ENCODE data around the gene HLF. TPM values are rescaled to one million over a fixed set of nuclear protein-coding genes. Genes with fewer than 3 reads are reported as not detected.

Gene HLF
- total and polyA plus RNA-seq, 10 of the 15 experiments (the other 5 are each of a cell fraction or from before 2014, with no cell fraction given), result 0.01 to 0.33 (median 0.20) TPM; not detected in 3

DNA sequence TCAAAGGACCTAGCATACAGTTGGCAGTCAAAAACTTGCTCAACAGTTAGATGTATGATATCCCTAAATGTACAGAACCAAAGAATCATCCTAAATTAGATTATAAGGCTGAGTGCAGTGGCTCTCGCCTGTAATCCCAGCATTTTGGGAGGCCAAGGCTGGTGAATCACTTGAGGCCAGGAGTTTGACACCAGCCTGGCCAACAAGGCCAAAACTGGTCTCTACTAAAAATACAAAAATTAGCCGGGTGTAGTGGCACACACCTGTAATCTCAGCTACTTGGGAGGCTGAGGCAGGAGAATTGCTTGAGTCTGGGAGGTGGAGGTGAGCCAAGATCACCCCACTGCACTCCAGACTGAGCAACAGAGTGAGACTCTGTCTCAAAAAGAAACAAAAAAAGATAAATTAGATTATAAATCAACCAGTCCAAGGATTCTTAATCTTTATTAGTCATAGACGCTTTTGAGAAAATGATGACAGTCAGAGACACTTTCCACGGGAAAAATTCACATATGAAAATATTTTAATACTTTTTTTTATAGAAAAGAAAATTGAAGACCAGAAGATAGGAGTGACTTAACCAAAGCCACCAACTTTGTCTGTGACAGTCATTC is 79.2 kb downstream of the HLF start:
- ChIA-PET SMC1A (ENCODE audit: uncharacterized antibody, unreplicated experiment) (interaction anchor here (0.8 to 1.9 kb wide), 3 partner anchors 10 to 350 kb away, joined by 3 to 7 read pairs (median 4); no protein-coding TSS in a partner anchor), POLR2A (interaction anchor here (0.5 kb wide), 1 partner anchor 25 kb away, joined by 6 read pairs; no protein-coding TSS in a partner anchor), RAD21 (ENCODE audit: unreplicated experiment) (no interaction called here), CTCF (interaction anchor here (0.8 to 1.6 kb wide), 2 partner anchors 50 to 170 kb away, joined by 3 to 6 read pairs; no protein-coding TSS in a partner anchor)
- ATAC-seq, result no peak
- no peaks in the 10 kb centered on the region for H3K4me1 ChIP-seq (ENCODE audit: control insufficient read depth, insufficient read depth, low read length)
- no peak overlapping the region for H3K4me3 ChIP-seq
- H3K79me2 ChIP-seq (ENCODE audit: control insufficient read depth, insufficient read depth, low read length), result no peaks in the 10 kb centered on the region
- intact Hi-C loops (cut with micrococcal nuclease; ENCODE audit: unreplicated experiment) (no loop called here), in situ Hi-C loops (cut with MboI) (no loop called here)
- no peak overlapping the region for H3K4me2 ChIP-seq (ENCODE audit: control insufficient read depth, insufficient read depth)
- no peak overlapping the region for H2AFZ ChIP-seq (ENCODE audit: control insufficient read depth, low read depth, low read length)
- BruUV-seq (replicated peaks), result no TSS peak
- no peak overlapping the region for H3K27ac ChIP-seq (ENCODE audit: control insufficient read depth, insufficient read depth)
- no peaks in the 10 kb centered on the region for H4K20me1 ChIP-seq (ENCODE audit: control insufficient read depth, insufficient read depth)
- no peaks in the 10 kb centered on the region for H3K27me3 ChIP-seq (replicated peaks in 1 of 2; ENCODE audit: control insufficient read depth in 2 of 2, insufficient read depth in 2 of 2, low read length in 1 of 2)
- no peaks in the 10 kb centered on the region for H3K36me3 ChIP-seq (ENCODE audit: control insufficient read depth in 2 of 2, insufficient read depth in 2 of 2, low read length in 1 of 2)
- no peak for FAIRE-seq
- no peaks in the 10 kb centered on the region for H3K9me3 ChIP-seq (replicated peaks; ENCODE audit: control insufficient read depth, insufficient read depth, low read length)
- no peak overlapping the region for H3K9ac ChIP-seq (ENCODE audit: control insufficient read depth, insufficient read depth, low read length)
- 12% methylated on average over 4 of the region's 4 CpGs for WGBS (ENCODE audit: insufficient coverage, insufficient replicate concordance, low lambda C conversion rate, missing lambda C conversion rate)
- DNase-seq (ENCODE audit: low read depth, low spot score), result no peak
- TF ChIP-seq TCF7 (IDR thresholded peaks at IDR 0.05; ENCODE audit: borderline replicate concordance) (no peak), SMC3 (IDR thresholded peaks at IDR 0.05; ENCODE audit: borderline replicate concordance, low read length) (no peak), ASH2L (IDR thresholded peaks at IDR 0.05; ENCODE audit: borderline replicate concordance, low read depth) (no peak), SMARCA5 (IDR thresholded peaks at IDR 0.05) (no peak), GABPA (IDR thresholded peaks at IDR 0.05; ENCODE audit: low read depth) (no peak), SIN3A (IDR thresholded peaks at IDR 0.05; ENCODE audit: low read depth, low read length) (no peak), SP1 (IDR thresholded peaks at IDR 0.05; ENCODE audit: low read depth, low read length) (no peak), ESRRA (IDR thresholded peaks at IDR 0.05; ENCODE audit: low read length) (no peak), NFXL1 (IDR thresholded peaks at IDR 0.05; ENCODE audit: borderline replicate concordance) (no peak), ZZZ3 (IDR thresholded peaks at IDR 0.05; ENCODE audit: control insufficient read depth, insufficient read length, low read depth) (no peak), WRNIP1 (IDR thresholded peaks at IDR 0.05; ENCODE audit: borderline replicate concordance, low read depth, low read length) (no peak), TCF3 (IDR thresholded peaks at IDR 0.05; ENCODE audit: borderline replicate concordance, insufficient read depth, low read depth, low read length) (no peak)
- TF ChIP-seq, protein P1, sequence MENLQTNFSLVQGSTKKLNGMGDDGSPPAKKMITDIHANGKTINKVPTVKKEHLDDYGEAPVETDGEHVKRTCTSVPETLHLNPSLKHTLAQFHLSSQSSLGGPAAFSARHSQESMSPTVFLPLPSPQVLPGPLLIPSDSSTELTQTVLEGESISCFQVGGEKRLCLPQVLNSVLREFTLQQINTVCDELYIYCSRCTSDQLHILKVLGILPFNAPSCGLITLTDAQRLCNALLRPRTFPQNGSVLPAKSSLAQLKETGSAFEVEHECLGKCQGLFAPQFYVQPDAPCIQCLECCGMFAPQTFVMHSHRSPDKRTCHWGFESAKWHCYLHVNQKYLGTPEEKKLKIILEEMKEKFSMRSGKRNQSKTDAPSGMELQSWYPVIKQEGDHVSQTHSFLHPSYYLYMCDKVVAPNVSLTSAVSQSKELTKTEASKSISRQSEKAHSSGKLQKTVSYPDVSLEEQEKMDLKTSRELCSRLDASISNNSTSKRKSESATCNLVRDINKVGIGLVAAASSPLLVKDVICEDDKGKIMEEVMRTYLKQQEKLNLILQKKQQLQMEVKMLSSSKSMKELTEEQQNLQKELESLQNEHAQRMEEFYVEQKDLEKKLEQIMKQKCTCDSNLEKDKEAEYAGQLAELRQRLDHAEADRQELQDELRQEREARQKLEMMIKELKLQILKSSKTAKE (IDR thresholded peaks at IDR 0.05; ENCODE audit: low read depth, poor library complexity, severe bottlenecking), result no peak
- TF ChIP-seq, protein P2, sequence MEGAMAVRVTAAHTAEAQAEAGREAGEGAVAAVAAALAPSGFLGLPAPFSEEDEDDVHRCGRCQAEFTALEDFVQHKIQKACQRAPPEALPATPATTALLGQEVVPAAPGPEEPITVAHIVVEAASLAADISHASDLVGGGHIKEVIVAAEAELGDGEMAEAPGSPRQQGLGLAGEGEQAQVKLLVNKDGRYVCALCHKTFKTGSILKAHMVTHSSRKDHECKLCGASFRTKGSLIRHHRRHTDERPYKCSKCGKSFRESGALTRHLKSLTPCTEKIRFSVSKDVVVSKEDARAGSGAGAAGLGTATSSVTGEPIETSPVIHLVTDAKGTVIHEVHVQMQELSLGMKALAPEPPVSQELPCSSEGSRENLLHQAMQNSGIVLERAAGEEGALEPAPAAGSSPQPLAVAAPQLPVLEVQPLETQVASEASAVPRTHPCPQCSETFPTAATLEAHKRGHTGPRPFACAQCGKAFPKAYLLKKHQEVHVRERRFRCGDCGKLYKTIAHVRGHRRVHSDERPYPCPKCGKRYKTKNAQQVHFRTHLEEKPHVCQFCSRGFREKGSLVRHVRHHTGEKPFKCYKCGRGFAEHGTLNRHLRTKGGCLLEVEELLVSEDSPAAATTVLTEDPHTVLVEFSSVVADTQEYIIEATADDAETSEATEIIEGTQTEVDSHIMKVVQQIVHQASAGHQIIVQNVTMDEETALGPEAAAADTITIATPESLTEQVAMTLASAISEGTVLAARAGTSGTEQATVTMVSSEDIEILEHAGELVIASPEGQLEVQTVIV (IDR thresholded peaks at IDR 0.05; ENCODE audit: borderline replicate concordance, partially characterized antibody), result no peak
- TF ChIP-seq, protein P3, sequence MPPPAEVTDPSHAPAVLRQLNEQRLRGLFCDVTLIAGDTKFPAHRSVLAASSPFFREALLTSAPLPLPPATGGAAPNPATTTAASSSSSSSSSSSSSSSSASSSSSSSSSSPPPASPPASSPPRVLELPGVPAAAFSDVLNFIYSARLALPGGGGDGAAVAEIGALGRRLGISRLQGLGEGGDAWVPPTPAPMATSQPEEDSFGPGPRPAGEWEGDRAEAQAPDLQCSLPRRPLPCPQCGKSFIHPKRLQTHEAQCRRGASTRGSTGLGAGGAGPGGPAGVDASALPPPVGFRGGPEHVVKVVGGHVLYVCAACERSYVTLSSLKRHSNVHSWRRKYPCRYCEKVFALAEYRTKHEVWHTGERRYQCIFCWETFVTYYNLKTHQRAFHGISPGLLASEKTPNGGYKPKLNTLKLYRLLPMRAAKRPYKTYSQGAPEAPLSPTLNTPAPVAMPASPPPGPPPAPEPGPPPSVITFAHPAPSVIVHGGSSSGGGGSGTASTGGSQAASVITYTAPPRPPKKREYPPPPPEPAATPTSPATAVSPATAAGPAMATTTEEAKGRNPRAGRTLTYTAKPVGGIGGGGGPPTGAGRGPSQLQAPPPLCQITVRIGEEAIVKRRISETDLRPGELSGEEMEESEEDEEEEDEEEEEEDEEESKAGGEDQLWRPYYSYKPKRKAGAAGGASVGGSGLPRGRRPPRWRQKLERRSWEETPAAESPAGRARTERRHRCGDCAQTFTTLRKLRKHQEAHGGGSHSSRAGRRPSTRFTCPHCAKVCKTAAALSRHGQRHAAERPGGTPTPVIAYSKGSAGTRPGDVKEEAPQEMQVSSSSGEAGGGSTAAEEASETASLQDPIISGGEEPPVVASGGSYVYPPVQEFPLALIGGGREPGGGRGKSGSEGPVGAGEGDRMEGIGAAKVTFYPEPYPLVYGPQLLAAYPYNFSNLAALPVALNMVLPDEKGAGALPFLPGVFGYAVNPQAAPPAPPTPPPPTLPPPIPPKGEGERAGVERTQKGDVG (CRISPR knock-in tag; IDR thresholded peaks at IDR 0.05), result no peak

Measured in GM12878 (cell line).